DMS53 treated with DMSO at 0.1 percent for 48 hours (cell line): ENCODE results near the gene RPP14.
A peak's percentile ranks its signal among the peaks of the same experiment; 100 is the strongest.
"Not testable (repeated sequence)": the region's sequence is repeated elsewhere in the genome, so short reads cannot be mapped to it uniquely, and the experiment has no call there.

Experiments
- DNase-seq: peaks from one replicate; lab custom pipeline; 2025; ENCODE audit not compliant: unreplicated experiment; lab: John Stamatoyannopoulos, UW

Gene RPP14

GRCh38 chr3:58331593-58332152 lies 25.6 kb downstream of the RPP14 start:
- DNase-seq = no peak

- DNase-seq = peak; percentile 4
Measured at GRCh38 chr3:58332575-58333188, 26.6 kb downstream of the RPP14 start, which contains the start of gene PXK. Gene PXK, plus strand, starts transcription at chr3:58332892. Its CDS starts 97 bp downstream, at chr3:58332989.

- DNase-seq = no peak
Measured at GRCh38 chr3:58333206-58334012, 27.4 kb downstream of the RPP14 start.

- DNase-seq = no peak
Measured at GRCh38 chr3:58334013-58334321, 27.9 kb downstream of the RPP14 start.

- DNase-seq = no peak
Measured at GRCh38 chr3:58334506-58334884, 28.4 kb downstream of the RPP14 start.

GRCh38 chr3:58335652-58335947 lies 29.6 kb downstream of the RPP14 start:
- no peak for DNase-seq

GRCh38 chr3:58336135-58336882 lies 30.3 kb downstream of the RPP14 start:
- no peak for DNase-seq

GRCh38 chr3:58337190-58337589 lies 31.1 kb downstream of the RPP14 start:
- no peak for DNase-seq

GRCh38 chr3:58339146-58339545 lies 33.1 kb downstream of the RPP14 start:
- DNase-seq = not testable (repeated sequence)

GRCh38 chr3:58340594-58341244 lies 34.7 kb downstream of the RPP14 start:
- no peak for DNase-seq

- DNase-seq = no peak
Measured at GRCh38 chr3:58341376-58341775, 35.3 kb downstream of the RPP14 start.

- no peak for DNase-seq
Measured at GRCh38 chr3:58342676-58343075, 36.6 kb downstream of the RPP14 start.

- no peak for DNase-seq
Measured at GRCh38 chr3:58345457-58345856, 39.4 kb downstream of the RPP14 start.

- no peak for DNase-seq
Measured at GRCh38 chr3:58346368-58346767, 40.3 kb downstream of the RPP14 start.

- no peak for DNase-seq
Measured at GRCh38 chr3:58347984-58348383, 41.9 kb downstream of the RPP14 start.

GRCh38 chr3:58349792-58350626 lies 44.0 kb downstream of the RPP14 start:
- DNase-seq = peak; percentile 3

- DNase-seq = no peak
Measured at GRCh38 chr3:58350627-58351013, 44.6 kb downstream of the RPP14 start.

GRCh38 chr3:58351920-58352319 lies 45.9 kb downstream of the RPP14 start:
- DNase-seq = no peak

GRCh38 chr3:58352626-58353025 lies 46.6 kb downstream of the RPP14 start:
- DNase-seq = no peak

- no peak for DNase-seq
Measured at GRCh38 chr3:58353722-58354553, 47.9 kb downstream of the RPP14 start.
